AG09319 (cell line): ENCODE measurements around the gene NUDT12.

Experiments
- DNase-seq: peaks from one replicate; pipeline ENCODE4 v3.0.0-alpha.2; 2010; ENCODE audit warnings: low read depth; ENCODE audit errors: extremely low read depth
- CTCF ChIP-seq: IDR thresholded peaks from 2 replicates; pipeline ENCODE4 v1.5.1; 2011; ENCODE audit warnings: low read depth, mild to moderate bottlenecking, inconsistent platforms, low read length, moderate library complexity

The NUDT12 gene

GRCh38 chr5:103541569-103541968, 21.0 kb downstream of the NUDT12 start:
- DNase-seq: no peak
- no peak for TF ChIP-seq CTCF

- DNase-seq: no peak
- TF ChIP-seq CTCF: no peak
These were observed 21.5 kb downstream of the NUDT12 start for GRCh38 chr5:103541114-103541513.

- no peak for DNase-seq
- TF ChIP-seq CTCF: no peak
These were observed 22.9 kb downstream of the NUDT12 start for GRCh38 chr5:103539376-103540330.

- no peak for DNase-seq
- TF ChIP-seq CTCF: no peak
These were observed 30.4 kb downstream of the NUDT12 start for GRCh38 chr5:103532086-103532734.

GRCh38 chr5:103526164-103526915, 36.2 kb downstream of the NUDT12 start:
- DNase-seq: no peak
- TF ChIP-seq CTCF: no peak

GRCh38 chr5:103525361-103525760, 37.2 kb downstream of the NUDT12 start:
- TF ChIP-seq CTCF: no peak

More at GRCh38 chr5:103525361-103525760, 37.2 kb downstream of the NUDT12 start:
- DNase-seq: no peak
